ENCODE results near the gene MYH9. TPM values are rescaled to one million over a fixed set of nuclear protein-coding genes. Genes with fewer than 3 reads are reported as not detected.
A peak's percentile ranks its signal among the peaks of the same experiment; 100 is the strongest.

The MYH9 gene
- total and polyA plus RNA-seq, 4 donors: 170 to 1,890 (median 1,068) TPM

GRCh38 chr22:36334821-36335603 lies 52.8 kb downstream of the MYH9 start:
- intact Hi-C loops (cut with DNase I): loop anchor here in 1 of 2 donors (5.0 kb wide), 1 partner anchor 32 kb away; no protein-coding TSS in a partner anchor
- 13 to 18% methylated on average over 17 of the region's 17 CpGs for WGBS, 2 donors
- Histone ChIP-seq H3K27ac (ENCODE audit: low read depth in 1 of 2, low read length in 2 of 2) (peak overlapping the region; percentile 81 to 97), H3K36me3 (ENCODE audit: control insufficient read depth in 1 of 2, insufficient read depth in 2 of 2, low read length in 1 of 2) (peaks cover 4 to 9% of the 10 kb centered on the region in 2 donors), H3K4me3 (ENCODE audit: low read length in 2 of 2) (no peak overlapping the region), H3K27me3 (ENCODE audit: control insufficient read depth in 1 of 2, insufficient read depth in 2 of 2, low read length in 1 of 2) (no peaks in the 10 kb centered on the region), H3K9me3 (ENCODE audit: control insufficient read depth, low read length) (no peaks in the 10 kb centered on the region), H3K4me1 (ENCODE audit: control insufficient read depth in 1 of 2, insufficient read depth in 2 of 2, low read length in 2 of 2) (peaks cover 3 to 15% of the 10 kb centered on the region in 2 donors)
- DNase-seq: peak in 1 of 2 donors; percentile 70
- ATAC-seq (ENCODE audit: low FRiP score): no peak

GRCh38 chr22:36334081-36334820 lies 53.5 kb downstream of the MYH9 start:
- H3K9me3 ChIP-seq (ENCODE audit: control insufficient read depth, low read length): no peaks in the 10 kb centered on the region
- DNase-seq (peak in 1 of 2 donors; percentile 73), ATAC-seq (ENCODE audit: low FRiP score) (no peak)
- H3K36me3 ChIP-seq (ENCODE audit: control insufficient read depth in 1 of 2, insufficient read depth in 2 of 2, low read length in 1 of 2): peaks cover 4 to 7% of the 10 kb centered on the region in 2 donors
- no peak overlapping the region for H3K4me3 ChIP-seq (ENCODE audit: low read length in 2 of 2)
- peaks cover 3 to 11% of the 10 kb centered on the region in 2 donors for H3K4me1 ChIP-seq (ENCODE audit: control insufficient read depth in 1 of 2, insufficient read depth in 2 of 2, low read length in 2 of 2)
- H3K27ac ChIP-seq (ENCODE audit: low read depth in 1 of 2, low read length in 2 of 2): peak overlapping the region; percentile 81 to 97
- 55 to 57% methylated on average over 25 of the region's 25 CpGs for WGBS, 2 donors
- H3K27me3 ChIP-seq (ENCODE audit: control insufficient read depth in 1 of 2, insufficient read depth in 2 of 2, low read length in 1 of 2): no peaks in the 10 kb centered on the region
- intact Hi-C loops (cut with DNase I): loop anchor here in 1 of 2 donors (5.0 kb wide), 1 partner anchor 33 kb away; no protein-coding TSS in a partner anchor

- peaks cover 3 to 11% of the 10 kb centered on the region in 2 donors for H3K4me1 ChIP-seq (ENCODE audit: control insufficient read depth in 1 of 2, insufficient read depth in 2 of 2, low read length in 2 of 2)
- peak overlapping the region; percentile 81 to 97 for H3K27ac ChIP-seq (ENCODE audit: low read depth in 1 of 2, low read length in 2 of 2)
- WGBS, 2 donors: 16 to 18% methylated on average over 5 of the region's 5 CpGs
- intact Hi-C loops (cut with DNase I): loop anchor here in 1 of 2 donors (5.0 kb wide), 1 partner anchor 34 kb away; no protein-coding TSS in a partner anchor
- ATAC-seq (ENCODE audit: low FRiP score): no peak
- no peak overlapping the region for H3K4me3 ChIP-seq (ENCODE audit: low read length in 2 of 2)
- no peaks in the 10 kb centered on the region for H3K9me3 ChIP-seq (ENCODE audit: control insufficient read depth, low read length)
- no peaks in the 10 kb centered on the region for H3K27me3 ChIP-seq (ENCODE audit: control insufficient read depth in 1 of 2, insufficient read depth in 2 of 2, low read length in 1 of 2)
- peaks cover 4 to 7% of the 10 kb centered on the region in 2 donors for H3K36me3 ChIP-seq (ENCODE audit: control insufficient read depth in 1 of 2, insufficient read depth in 2 of 2, low read length in 1 of 2)
- DNase-seq: no peak
Measured at GRCh38 chr22:36333644-36334043, 54.1 kb downstream of the MYH9 start.

DNA sequence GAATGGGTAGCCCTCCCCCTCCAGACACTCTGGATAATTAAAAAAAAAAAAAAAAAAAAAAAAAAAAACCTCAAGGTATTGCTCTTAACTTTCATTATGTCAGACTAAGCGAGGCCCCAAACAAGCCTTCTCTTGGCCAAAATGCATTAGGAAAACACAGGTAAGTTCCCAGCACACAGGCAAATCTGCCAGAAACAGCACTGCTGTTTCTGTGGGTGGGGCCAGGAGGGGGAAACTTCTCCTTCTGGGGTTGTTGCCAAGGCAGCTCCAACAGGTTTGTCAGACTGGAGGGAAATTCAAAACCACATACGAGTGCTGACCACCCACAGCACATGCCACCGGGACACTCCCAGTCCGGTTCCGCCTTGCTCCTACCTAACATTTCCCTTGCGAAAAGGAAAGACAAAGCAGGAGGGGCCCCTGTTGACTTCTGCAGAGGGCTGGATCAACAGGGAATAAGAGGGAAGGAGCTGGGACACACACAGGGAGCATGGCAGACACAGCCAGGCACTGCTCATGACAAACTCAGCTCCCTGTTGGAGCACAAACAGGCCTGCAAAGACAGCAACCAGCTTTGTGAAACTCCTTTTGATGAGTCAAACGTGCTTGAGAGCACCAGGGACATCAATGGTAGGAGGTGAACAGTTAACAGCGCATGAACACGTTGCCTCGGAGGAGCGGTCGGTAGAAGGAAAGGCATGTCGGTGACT lies 55.0 kb downstream of the MYH9 start:
- H3K4me3 ChIP-seq (ENCODE audit: low read length in 2 of 2): no peak overlapping the region
- intact Hi-C loops (cut with DNase I): loop anchor here in 1 of 2 donors (5.0 kb wide), 1 partner anchor 35 kb away; no protein-coding TSS in a partner anchor
- no peaks in the 10 kb centered on the region for H3K9me3 ChIP-seq (ENCODE audit: control insufficient read depth, low read length)
- no peak for ATAC-seq (ENCODE audit: low FRiP score)
- DNase-seq: no peak
- WGBS, 2 donors: 14 to 17% methylated on average over 13 of the region's 13 CpGs
- H3K27ac ChIP-seq (ENCODE audit: low read depth in 1 of 2, low read length in 2 of 2): peak overlapping the region; percentile 99 to 100
- no peaks in the 10 kb centered on the region for H3K27me3 ChIP-seq (ENCODE audit: control insufficient read depth in 1 of 2, insufficient read depth in 2 of 2, low read length in 1 of 2)
- peaks cover 4 to 7% of the 10 kb centered on the region in 2 donors for H3K36me3 ChIP-seq (ENCODE audit: control insufficient read depth in 1 of 2, insufficient read depth in 2 of 2, low read length in 1 of 2)
- peaks cover 3 to 11% of the 10 kb centered on the region in 2 donors for H3K4me1 ChIP-seq (ENCODE audit: control insufficient read depth in 1 of 2, insufficient read depth in 2 of 2, low read length in 2 of 2)

- Histone ChIP-seq H3K27ac (ENCODE audit: low read depth in 1 of 2, low read length in 2 of 2) (peak overlapping the region; percentile 99 to 100), H3K4me3 (ENCODE audit: low read length in 2 of 2) (no peak overlapping the region), H3K9me3 (ENCODE audit: control insufficient read depth, low read length) (no peaks in the 10 kb centered on the region), H3K36me3 (ENCODE audit: control insufficient read depth in 1 of 2, insufficient read depth in 2 of 2, low read length in 1 of 2) (peaks cover 4 to 7% of the 10 kb centered on the region in 2 donors), H3K27me3 (ENCODE audit: control insufficient read depth in 1 of 2, insufficient read depth in 2 of 2, low read length in 1 of 2) (no peaks in the 10 kb centered on the region), H3K4me1 (ENCODE audit: control insufficient read depth in 1 of 2, insufficient read depth in 2 of 2, low read length in 2 of 2) (peaks cover 3 to 14% of the 10 kb centered on the region in 2 donors)
- peak; percentile 88 to 91 for DNase-seq
- intact Hi-C loops (cut with DNase I): loop anchor here (2.0 to 5.0 kb wide), 2 partner anchors 35 to 55 kb away; partner anchors contain the start of gene MYH9 (in 1 of the 2)
- 6 to 9% methylated on average over 15 of the region's 15 CpGs for WGBS, 2 donors
- ATAC-seq (ENCODE audit: low FRiP score): no peak
Measured at GRCh38 chr22:36331912-36332622, 55.7 kb downstream of the MYH9 start.

- ATAC-seq (ENCODE audit: low FRiP score) (peak; percentile 69), DNase-seq (peak; percentile 93 to 95)
- Histone ChIP-seq H3K27me3 (ENCODE audit: control insufficient read depth in 1 of 2, insufficient read depth in 2 of 2, low read length in 1 of 2) (no peaks in the 10 kb centered on the region), H3K9me3 (ENCODE audit: control insufficient read depth, low read length) (no peaks in the 10 kb centered on the region), H3K4me3 (ENCODE audit: low read length in 2 of 2) (no peak overlapping the region), H3K4me1 (ENCODE audit: control insufficient read depth in 1 of 2, insufficient read depth in 2 of 2, low read length in 2 of 2) (peaks cover 3 to 14% of the 10 kb centered on the region in 2 donors), H3K36me3 (ENCODE audit: control insufficient read depth in 1 of 2, insufficient read depth in 2 of 2, low read length in 1 of 2) (peaks cover 4 to 7% of the 10 kb centered on the region in 2 donors), H3K27ac (ENCODE audit: low read depth in 1 of 2, low read length in 2 of 2) (peak overlapping the region; percentile 99 to 100)
- intact Hi-C loops (cut with DNase I): loop anchor here (2.0 to 5.0 kb wide), 2 partner anchors 36 to 55 kb away; partner anchors contain the start of gene MYH9 (in 1 of the 2)
- 0 to 2% methylated on average over 11 of the region's 11 CpGs for WGBS, 2 donors
Measured at GRCh38 chr22:36331306-36331911, 56.4 kb downstream of the MYH9 start.

DNA sequence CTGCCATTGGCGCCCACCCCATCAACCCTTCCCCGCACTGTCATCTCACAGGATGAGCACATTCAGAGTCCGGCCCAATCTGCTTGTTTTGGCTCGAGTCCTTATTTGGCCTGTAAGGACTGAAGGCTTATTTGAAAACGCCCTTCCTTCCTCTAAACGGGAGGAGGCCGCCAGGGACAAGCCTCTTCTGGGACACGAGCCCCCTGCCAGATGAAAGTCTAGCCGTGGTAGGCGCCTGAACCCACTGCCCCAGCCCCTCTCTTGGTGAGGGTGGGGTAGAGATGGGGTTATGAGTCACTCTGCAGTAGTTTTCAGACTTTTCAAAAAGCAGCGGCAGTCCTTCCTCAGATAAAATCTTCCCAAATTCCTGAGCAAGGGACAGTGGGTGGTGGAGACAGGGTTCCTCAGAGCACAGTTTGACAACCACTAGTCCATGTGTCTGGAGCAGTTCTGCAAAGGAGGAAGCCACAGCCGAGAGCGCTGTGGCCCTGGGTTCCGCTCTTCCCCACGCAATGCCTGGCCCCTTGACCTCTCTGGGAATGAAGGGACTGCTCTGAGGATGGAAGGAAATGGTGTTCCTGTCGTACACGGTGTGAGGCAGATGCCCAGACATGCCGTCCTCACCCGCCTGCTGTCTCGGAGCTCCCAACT lies 57.0 kb downstream of the MYH9 start:
- Histone ChIP-seq H3K36me3 (ENCODE audit: control insufficient read depth in 1 of 2, insufficient read depth in 2 of 2, low read length in 1 of 2) (peaks cover 4 to 13% of the 10 kb centered on the region in 2 donors), H3K4me1 (ENCODE audit: control insufficient read depth in 1 of 2, insufficient read depth in 2 of 2, low read length in 2 of 2) (peaks cover 3 to 14% of the 10 kb centered on the region in 2 donors), H3K27me3 (ENCODE audit: control insufficient read depth in 1 of 2, insufficient read depth in 2 of 2, low read length in 1 of 2) (no peaks in the 10 kb centered on the region), H3K27ac (ENCODE audit: low read depth in 1 of 2, low read length in 2 of 2) (peak overlapping the region; percentile 99 to 100), H3K9me3 (ENCODE audit: control insufficient read depth, low read length) (no peaks in the 10 kb centered on the region), H3K4me3 (ENCODE audit: low read length in 2 of 2) (no peak overlapping the region)
- intact Hi-C loops (cut with DNase I): loop anchor here (2.0 to 5.0 kb wide), 2 partner anchors 37 to 56 kb away; partner anchors contain the start of gene MYH9 (in 1 of the 2)
- ATAC-seq (ENCODE audit: low FRiP score) (peak; percentile 47), DNase-seq (peak; percentile 87 to 88)
- 8 to 9% methylated on average over 20 of the region's 20 CpGs for WGBS, 2 donors

All from aorta (tissue), 5 donors.